ENCODE results near the gene CHAT.

The CHAT gene

DNA sequence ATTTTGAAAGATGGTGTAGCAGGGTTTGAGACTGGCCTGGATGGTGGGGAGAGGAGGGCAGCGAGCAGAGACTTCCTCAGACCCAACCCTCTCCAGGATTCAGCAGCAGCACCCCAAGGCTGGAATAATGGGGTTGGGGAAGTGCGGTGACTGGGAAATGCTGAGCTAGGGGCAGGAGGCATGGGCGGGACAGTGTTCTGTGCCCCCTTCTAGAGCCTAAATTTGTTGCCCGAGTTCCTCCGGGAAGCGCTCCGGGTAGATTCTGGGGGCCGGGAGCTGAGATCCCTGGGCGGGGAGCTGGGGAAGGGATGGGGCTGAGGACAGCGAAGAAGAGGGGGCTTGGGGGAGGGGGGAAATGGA, at the start of gene CHAT:
TSS of gene CHAT (plus strand) at position 156 of the 360 bp plus-strand sequence. CDS start at position 309, 153 bp downstream.
- no peak for DNase-seq

DNA sequence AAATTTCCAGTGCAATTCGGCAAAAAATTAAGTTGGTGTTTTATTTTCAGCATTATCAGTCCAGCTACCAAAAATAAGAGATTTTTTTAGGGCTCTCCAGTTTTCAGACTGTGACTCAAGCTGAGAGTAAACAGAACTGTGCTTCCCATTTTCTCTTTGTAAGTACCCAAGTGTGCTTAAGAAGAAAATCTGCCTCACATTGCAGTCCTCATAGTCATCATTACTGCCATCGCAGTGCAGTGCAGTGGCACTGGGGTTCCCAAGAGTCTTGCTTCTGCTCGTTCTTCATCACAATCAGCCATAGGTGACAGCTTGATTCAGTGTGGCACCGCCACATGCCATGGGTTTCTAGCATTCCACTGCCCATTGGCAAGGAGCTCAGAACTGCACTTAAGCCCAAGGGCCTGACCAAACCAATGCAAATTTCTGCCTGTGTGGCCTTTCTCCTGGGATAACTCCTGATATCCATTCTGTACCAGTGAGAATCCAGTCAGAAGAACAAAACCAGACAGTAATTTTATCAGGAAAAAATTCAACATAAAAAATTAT, 49.3 kb upstream of the CHAT start:
- DNase-seq = no peak

DNA sequence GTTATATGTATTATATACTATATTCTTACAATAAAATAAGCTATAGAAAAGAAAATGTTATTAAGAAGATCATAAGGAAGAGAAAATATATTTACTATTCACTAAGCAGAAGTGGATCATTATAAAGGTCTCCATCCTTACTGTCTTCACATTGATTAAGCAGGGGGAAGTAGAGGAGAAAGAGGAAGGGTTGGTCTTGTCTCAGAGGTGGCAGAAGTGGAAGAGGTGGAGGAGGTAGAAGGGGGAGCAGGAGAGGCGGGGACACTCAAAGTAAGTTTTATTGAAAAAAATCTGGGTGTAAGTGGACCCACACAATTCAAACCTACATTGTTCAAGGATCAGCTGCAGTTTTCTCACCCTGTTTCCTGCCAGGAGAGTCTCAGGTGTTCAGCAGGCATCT, 46.0 kb upstream of the CHAT start:
- DNase-seq = no peak

DNA sequence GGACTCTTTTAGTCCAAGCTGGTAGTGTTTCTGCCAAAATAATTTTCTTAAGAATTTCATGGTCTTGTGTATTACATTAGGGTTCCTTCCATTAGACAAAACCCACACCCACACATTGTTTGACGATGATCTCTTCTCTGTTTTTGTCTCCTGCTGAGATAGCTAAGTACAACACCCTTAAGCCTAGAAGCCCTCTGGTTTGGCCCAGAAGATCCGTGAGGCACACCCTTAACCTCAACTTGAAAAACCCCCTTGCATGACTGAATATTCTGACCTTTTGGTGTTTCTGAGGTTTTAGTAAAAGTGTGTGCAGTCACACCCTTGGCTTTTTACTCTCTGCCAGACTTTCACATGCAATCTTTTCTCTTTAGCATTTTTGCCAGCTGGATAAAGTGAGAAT, 45.6 kb upstream of the CHAT start:
- DNase-seq = peak; percentile 4

DNA sequence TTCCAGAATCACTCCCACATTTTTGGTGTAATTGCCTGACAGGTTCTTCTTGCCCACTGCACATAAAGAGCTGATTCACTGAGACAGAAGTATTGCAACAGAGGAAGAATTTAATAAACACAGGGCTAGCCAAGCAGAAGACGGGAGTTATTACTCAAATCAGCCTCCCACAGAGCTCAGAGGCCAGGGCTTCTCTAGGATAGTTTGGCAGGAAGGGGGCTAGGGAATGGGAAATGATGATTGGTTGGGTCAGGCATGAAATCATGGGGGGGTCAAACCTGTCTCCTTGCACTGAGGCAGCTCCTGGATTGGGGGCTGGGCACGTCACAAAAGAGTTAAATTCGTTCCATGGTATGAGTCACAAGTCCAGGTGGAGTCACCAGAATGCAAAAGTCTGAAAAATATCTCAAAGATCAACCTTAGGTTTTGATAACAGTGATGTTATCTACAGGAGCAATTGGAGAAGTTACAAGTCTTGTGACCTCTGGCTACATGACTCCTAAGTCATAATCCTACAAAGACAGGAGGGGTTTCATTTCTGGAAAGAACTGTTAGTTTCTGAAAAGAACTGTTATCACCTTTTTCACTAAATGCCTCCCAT, 44.7 kb upstream of the CHAT start:
- DNase-seq = peak; percentile 56

DNA sequence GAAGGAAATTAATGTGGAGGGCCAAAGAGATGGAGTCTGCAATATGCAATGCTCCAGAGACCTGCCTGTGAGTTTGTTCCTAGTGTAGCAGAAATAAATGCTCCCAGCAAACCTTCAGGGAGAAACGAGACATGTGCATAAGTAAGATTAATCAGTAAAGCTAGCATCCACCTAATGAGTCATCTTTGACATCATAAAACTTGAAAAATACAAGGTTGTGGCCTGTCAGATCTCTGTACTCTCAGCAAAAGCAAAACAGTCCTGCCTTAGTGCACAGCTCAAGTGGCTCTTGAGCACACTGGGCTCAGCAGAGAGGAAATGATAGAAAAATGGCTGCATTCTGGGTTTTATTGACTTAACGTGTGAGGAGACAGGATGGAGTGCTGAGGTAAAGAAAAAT, 42.4 kb upstream of the CHAT start:
- DNase-seq = no peak

DNA sequence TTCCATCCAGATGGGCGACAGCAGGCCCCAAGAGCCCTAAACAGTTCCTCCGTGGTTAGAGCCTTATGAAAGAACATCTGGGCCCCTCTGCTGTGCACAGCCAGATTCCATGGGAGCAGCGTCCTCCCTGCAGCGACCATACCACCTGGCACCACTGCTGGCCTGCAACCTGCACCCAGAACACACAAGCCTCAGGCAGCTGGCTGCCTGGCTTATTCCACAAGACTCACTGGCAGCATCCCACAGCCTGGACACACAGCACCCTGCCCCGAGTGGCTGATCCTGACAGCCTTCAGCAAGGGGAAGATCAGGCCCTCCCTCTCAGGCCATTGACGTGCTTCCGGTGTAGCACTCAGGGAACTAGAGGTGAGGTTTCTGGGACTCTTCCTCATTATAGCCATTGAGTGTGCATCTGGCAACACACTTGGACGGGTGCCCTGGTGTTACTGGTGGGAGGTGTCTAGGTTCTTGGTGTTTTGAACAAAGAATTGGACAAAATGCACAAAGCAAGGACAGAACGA, 41.2 kb upstream of the CHAT start:
- DNase-seq = no peak

DNA sequence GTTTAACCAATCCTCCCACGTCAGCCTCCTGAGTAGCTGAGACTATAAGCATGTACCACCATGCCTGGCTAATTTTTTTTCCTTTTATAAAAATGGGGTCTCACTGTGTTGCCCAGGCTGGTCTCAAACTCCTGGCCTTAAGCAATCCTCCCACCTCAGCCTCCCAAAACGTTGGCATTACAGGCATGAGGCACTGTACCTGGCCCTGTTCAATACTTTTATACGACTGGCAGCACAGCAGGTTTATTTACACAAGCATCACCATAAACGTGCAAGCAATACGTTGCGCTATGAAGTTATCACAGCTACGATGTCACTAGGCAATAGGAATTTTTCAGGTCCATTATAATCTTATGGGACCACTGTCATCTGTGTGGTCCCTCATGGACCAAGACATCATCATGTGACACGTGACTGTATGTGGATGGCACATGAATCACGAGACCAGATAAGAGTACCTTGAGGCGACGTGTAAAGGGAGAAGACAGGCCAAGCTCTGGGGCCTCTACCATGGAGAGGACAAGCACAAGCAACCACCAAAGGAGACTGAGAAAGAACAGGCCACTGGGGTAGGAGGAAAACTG, 38.3 kb upstream of the CHAT start:
- DNase-seq = no peak

DNA sequence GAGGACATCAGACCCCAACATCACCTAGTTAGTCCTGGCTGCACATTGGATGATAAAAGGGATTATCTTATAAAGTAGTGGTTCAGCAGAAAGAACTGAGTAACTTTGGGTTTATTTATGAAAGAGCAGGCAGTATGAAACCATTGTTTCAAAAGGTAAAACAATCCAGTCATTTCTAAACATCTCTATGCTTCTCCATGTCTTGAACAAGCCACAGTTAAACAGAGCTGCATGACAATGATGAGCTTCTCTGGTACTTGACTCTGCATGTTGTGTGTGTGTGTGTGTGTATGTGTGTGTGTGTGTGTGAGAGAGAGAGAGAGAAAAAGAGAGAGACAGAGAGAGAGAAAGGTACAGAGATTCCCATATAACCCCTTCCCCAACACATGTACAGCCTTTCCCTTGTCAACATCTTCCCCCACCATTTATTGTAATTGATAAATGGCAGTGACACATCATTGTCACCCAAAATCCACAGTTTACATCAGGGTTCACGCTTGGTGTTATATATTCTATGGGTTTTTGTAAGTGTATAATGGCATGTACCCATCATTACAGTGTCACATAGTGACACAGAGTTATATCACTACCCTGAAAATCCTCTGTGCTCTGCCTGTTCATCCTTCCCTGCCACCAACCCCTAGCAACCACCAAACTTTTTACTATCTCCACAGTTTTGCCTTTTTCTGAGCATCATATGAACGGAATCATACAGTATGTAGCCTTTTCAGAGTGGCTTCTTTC, 36.5 kb upstream of the CHAT start:
- DNase-seq = no peak

DNA sequence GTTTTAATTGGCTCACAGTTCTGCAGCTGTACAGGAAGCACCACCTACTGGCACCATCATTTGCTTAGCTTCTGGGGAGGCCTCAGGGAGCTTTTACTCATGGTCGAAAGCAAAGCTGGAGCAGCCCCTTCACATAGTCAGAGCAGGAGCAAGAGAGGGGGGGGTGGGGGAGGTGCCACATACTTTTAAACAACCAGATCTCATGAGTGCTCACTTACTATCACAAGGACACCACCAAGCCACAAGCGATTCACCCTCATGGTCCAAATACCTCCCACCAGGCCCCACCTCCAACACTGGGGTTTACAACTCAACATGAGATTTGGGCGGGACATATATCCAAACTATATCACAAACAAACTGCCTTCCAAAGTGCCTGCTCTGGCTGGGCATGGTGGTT, 35.4 kb upstream of the CHAT start:
- no peak for DNase-seq

DNA sequence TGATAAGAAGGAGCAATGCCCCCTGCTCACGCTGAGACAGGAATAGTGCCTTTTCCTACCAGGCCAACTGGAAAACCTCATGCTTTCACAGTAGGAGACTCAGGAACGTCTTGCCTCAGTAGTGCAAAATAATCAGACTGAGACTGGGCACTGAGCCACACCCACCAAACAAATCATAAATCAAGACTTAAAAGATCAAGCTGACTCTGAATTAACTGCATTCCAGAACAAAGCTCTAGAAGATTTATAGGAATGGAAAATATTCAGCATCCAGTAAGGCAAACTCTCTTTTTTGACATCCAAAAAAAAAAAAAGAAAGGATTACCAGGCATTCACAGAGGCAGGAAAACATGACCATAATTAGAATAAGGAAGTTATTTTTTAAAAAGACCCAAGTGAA, 34.2 kb upstream of the CHAT start:
- DNase-seq = no peak

DNA sequence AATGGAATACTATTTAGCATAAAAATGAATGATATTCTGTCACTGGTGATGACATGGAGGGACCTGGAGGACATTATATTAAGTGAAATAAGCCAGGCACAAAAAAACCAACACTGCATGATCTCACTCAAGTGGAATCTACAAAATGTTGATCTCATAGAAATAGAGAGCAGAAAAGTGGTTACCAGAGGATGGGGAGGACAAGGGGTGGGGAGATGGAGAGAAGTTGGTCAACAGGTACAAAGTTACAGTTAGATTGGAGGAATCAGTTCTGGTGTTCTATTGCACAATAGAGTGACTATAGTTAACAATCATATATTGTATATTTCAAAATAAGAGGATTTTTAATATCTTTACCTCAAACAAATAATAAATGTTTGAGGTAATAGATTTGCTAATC, 28.4 kb upstream of the CHAT start:
- no peak for DNase-seq

DNA sequence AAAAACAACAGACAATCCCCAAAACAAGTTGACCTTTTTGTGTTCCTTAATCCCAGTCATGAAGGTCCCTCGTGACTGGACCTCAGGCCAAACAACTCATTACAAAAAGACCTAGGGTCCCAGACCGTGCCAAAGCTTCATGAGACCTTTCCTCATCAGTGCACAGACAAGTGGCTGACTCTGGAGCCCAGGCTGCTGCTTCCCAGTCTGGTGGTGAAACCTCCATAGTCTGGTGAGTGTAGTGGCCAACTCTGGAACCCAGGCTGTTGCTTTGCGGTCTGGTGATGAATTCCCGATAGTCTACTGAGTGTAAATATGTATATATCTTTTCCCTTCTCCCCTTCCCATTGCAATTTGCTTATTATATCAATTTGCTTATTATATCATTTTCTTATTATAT, 25.9 kb upstream of the CHAT start:
- no peak for DNase-seq

DNA sequence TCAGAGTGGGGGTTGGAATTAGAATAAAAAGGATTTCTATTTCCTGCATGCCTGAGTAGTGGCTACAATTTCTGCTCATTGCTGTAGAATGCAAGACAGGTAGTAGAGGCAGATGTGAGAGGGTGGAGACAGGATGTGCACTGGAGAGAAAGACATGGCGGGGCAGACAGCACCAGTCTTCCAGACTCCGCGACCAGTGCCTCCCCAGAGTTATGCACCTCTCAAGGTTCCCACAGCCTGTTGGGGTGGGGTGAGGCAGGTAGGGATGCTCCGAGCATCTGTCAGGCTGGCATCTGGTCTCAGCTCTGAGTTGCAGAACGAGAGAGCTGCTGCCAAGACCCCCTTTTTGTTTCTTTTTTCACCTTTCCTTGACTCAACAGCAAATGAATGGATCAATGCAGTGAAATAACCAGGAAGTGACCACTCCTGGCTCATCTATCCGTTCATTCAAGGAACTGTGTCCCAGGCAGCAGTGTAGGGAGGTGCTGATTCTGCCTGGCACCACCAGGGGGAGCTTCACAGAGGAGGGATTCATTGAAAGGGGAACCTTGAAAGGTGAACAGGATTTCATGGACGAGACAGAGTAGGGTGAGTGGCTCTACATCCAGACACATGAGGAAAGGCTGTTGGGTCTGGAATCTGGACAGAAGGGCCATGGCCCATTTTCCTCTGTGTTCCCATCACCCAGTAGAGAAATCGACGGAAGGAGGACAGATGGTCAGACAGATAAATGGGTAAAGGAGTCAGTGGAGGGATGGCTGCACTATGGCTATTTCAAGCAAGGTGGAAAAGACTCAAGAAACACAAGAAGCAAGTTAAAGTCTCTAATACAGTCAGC, 20.9 kb upstream of the CHAT start:
- peak; percentile 64 for DNase-seq

DNA sequence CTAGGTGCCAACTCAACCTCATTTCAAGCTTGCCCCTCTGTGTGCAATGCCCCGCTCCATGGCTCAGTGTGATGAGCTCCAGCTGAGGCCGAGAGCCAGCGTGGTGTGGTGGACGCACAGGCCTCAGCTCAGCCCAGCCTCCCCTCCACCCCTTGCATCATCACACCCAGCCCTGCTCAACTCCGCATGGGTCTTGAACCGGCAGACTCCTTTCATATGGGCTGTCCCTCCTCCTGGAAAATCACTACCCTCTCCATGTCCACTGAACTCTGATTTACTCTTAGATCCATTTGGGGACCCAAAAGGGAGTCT, 20.3 kb upstream of the CHAT start:
- DNase-seq = no peak

DNA sequence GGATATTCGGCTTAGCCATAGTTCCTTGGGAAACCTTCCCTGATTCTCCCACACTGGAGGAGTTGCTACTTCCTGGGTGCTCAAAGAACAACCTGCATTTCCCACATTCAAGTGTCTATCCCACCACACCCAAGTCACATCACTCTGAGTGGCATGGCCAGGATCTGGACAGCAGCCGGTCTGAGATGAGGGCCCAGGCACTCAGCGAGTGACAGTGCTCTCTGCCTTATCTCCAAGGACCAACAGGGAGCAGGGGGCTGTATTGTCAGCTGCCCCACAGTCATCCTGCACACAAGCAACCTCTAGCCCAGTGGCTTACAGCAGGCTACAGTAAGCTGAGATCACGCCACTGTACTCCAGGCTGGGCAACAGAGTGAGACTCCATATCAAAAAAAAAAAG, 19.8 kb upstream of the CHAT start:
- no peak for DNase-seq

DNA sequence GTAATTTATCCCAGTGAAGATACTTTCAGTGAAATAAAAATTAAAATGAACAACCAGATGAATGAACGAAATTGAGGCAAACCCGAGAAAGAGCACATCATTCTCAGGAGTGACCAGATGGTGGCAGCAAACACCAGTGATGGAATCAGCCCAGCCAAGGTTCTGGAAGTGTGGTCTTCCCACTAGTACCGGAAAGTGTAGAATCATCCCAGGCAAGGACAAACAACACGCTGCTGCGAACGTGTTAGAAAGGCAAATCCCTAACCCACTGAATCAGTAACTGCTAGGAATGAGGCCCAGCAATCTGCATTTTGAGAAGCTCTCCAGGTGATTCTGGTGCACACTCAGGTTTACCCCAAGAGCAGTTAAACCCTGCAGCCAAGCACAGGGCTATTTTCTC, 19.2 kb upstream of the CHAT start:
- peak; percentile 14 for DNase-seq

DNA sequence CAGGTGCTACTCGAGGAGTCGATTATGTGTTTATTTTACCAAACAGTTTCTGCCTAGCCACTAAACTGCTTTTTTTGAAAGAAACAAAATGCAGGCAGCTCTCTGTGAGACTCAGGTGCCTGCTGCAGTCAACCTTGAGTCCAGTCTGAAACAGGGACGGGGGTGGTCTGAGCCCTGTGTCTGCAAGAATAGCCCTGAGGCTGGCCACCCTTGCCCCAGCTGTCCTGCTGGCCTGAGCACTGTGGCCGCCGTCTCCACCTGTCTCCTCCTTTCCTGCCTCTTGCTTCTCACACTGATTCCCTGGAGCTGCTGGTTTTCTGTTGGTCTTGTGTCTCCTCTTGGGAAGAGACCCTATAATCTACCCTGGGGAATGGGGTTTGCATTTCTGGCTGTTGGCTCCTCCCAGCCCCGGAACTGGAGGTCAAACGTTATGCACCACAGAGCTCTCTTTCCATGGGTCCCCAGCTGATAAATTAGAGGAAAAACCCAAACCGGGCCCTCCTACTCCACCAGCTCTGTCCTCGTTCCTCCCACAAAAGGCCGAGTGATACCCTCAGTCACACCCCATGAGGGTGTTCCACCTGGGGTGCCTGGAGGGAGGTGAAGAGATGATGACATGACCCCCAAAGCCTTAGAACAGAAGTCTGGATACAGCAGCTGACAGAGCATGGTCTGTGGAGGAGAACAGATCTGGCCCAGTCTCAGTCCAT, 18.7 kb upstream of the CHAT start:
- no peak for DNase-seq

DNA sequence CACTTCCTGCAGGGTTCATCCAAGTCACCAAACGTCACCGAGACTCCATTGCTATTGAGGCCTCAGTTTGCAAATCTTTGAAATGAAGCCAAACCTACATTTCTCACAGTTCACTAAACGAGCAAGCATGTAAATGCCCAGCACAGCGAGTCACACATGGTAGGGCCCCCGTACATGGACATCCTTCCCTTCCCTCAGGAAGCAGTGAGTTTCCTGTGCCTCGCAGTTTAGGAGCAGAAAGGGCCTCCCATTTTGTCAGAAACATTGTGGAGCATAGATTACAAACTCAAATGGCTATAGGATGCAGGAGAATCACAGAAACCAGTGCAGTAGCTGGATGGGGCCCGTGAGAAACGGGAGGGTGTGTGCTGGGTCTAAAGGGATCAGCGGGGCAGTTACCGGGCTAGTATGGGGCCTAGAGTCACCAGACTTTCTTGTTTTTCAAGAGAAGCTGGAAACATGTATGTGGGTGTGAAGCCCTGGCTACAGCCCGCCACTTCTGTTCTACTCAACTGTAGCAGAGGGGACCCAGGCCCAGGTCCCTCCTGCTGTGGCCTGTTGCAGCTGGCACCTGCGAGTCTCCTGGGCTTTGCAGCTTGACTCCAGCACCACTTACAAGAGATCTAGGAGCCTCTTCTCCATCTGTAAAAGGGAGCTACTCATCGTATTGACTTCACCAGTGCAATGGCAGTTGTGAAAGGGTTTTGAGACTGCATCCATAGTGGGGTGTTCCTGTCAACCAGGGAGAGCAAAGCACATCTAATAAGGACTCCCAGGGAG, 17.9 kb upstream of the CHAT start:
- no peak for DNase-seq

DNA sequence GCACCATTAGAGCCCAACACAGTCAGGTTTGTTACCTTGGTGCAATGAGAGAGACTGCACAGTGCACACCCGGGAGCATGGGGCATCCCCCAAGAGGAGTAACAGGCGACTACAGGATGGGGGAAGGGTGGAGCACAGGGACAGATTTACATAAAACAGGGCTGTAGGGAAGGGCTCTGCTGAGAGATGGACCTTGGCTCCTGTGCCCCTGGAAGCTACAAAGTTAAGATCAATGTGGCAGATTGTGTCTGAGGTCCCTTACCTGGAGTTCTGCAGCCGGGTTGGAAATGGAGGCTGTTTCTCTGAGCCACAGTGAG, 17.4 kb upstream of the CHAT start:
- DNase-seq = no peak

DNA sequence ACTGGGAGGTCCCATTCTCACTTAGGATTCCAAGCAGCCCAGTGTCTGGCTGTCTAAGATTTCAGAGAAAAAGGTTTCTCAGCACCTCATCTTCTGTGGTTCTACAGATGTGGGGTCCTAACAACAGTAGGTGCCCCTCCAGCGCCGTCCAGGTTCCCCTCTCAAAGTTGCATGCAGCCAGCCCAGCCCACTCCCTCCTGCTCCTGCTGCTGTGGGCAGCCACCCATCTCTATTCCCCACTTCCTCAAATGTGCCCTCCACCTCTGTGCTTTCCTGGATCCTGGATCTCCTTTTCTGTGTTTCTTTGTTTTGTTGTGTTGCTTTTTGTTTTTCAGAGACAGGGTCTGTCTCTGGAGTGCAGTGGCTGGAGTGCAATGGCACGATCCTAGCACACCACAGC, 17.0 kb upstream of the CHAT start:
- DNase-seq = no peak

Data from inflammatory macrophage treated with lipopolysaccharide for 4 hours (primary cell).